Activated CD4-positive, alpha-beta T cell treated with anti-CD3 and anti-CD28 coated beads, Interleukin-2, amount 50 U/mL, for 4 hours (primary cell): ENCODE results near the gene MATCAP1.

Experiments used
- DNase-seq, 2 experiments: peaks; one replicate each; pipeline ENCODE4 v3.0.0-alpha.2; 2020

The MATCAP1 gene

GRCh38 chr16:67183627-67184452 is at the start of gene MATCAP1:
TSS of gene MATCAP1 (minus strand) at chr16:67183963. CDS start at chr16:67180610, 3,353 bp downstream.
- DNase-seq: peak; percentile 91 to 92

GRCh38 chr16:67230809-67231660 is 47.3 kb upstream of the MATCAP1 start:
- no peak for DNase-seq

GRCh38 chr16:67229906-67230808 is 46.4 kb upstream of the MATCAP1 start:
- no peak for DNase-seq

GRCh38 chr16:67228905-67229304 is 45.1 kb upstream of the MATCAP1 start:
- DNase-seq: no peak

- DNase-seq: no peak
Observed at GRCh38 chr16:67228034-67228785, 44.4 kb upstream of the MATCAP1 start.

GRCh38 chr16:67227567-67227921 is 43.8 kb upstream of the MATCAP1 start:
- no peak for DNase-seq

GRCh38 chr16:67226804-67227566 is 43.2 kb upstream of the MATCAP1 start, which contains the start of gene TMEM208:
TSS of gene TMEM208 (plus strand) at chr16:67227130. CDS start at chr16:67227219, 89 bp downstream.
- peak; percentile 96 to 98 for DNase-seq

GRCh38 chr16:67226295-67226803 is 42.6 kb upstream of the MATCAP1 start:
- no peak for DNase-seq

- DNase-seq: no peak
Observed at GRCh38 chr16:67223992-67224391, 40.2 kb upstream of the MATCAP1 start.

GRCh38 chr16:67216612-67217490 is 33.1 kb upstream of the MATCAP1 start:
- DNase-seq: no peak

- DNase-seq: no peak
Observed at GRCh38 chr16:67215706-67216105, 31.9 kb upstream of the MATCAP1 start.

GRCh38 chr16:67213197-67214019 is 29.6 kb upstream of the MATCAP1 start:
- DNase-seq: no peak

GRCh38 chr16:67212766-67213165 is 29.0 kb upstream of the MATCAP1 start:
- no peak for DNase-seq

GRCh38 chr16:67211674-67212073 is 27.9 kb upstream of the MATCAP1 start:
- DNase-seq: no peak

- no peak for DNase-seq
Observed at GRCh38 chr16:67210069-67210937, 26.5 kb upstream of the MATCAP1 start.

GRCh38 chr16:67209565-67209964 is 25.8 kb upstream of the MATCAP1 start:
- DNase-seq: no peak

- no peak for DNase-seq
Observed at GRCh38 chr16:67208154-67208896, 24.6 kb upstream of the MATCAP1 start.
